GM19025 (cell line): ENCODE measurements around the gene CYRIA.

Experiments
- ATAC-seq: cut with Tn5 transposase; IDR thresholded peaks from one replicate; pipeline ENCODE4 v1.9.1; 2021; ENCODE audit warnings: mild to moderate bottlenecking, low read depth, moderate library complexity; ENCODE audit not compliant: unreplicated experiment

CYRIA gene

GRCh38 chr2:16665748-16666448, at the start of gene CYRIA:
TSS of gene CYRIA (minus strand) at chr2:16665834. CDS start at chr2:16588119, 77,715 bp downstream.
- ATAC-seq, result peak; percentile 65

- ATAC-seq, result peak; percentile 74
Observed at GRCh38 chr2:16713011-16713423, 47.4 kb upstream of the CYRIA start.

GRCh38 chr2:16709769-16710168, 44.1 kb upstream of the CYRIA start:
- ATAC-seq, result no peak

GRCh38 chr2:16708173-16708572, 42.5 kb upstream of the CYRIA start:
- ATAC-seq, result no peak

GRCh38 chr2:16707014-16707623, 41.5 kb upstream of the CYRIA start:
- ATAC-seq, result no peak

- ATAC-seq, result no peak
Observed at GRCh38 chr2:16700551-16701259, 35.1 kb upstream of the CYRIA start.

GRCh38 chr2:16693854-16694253, 28.2 kb upstream of the CYRIA start:
- ATAC-seq, result no peak

- no peak for ATAC-seq
Observed at GRCh38 chr2:16691261-16691660, 25.6 kb upstream of the CYRIA start.

- no peak for ATAC-seq
Observed at GRCh38 chr2:16687955-16688354, 22.3 kb upstream of the CYRIA start.

- no peak for ATAC-seq
Observed at GRCh38 chr2:16687222-16687621, 21.6 kb upstream of the CYRIA start.

GRCh38 chr2:16686641-16687040, 21.0 kb upstream of the CYRIA start:
- ATAC-seq, result no peak

GRCh38 chr2:16685340-16685715, 19.7 kb upstream of the CYRIA start:
- ATAC-seq, result no peak

GRCh38 chr2:16684676-16685339, 19.2 kb upstream of the CYRIA start:
- ATAC-seq, result no peak

GRCh38 chr2:16683576-16683975, 17.9 kb upstream of the CYRIA start:
- no peak for ATAC-seq

- no peak for ATAC-seq
Observed at GRCh38 chr2:16682431-16683118, 16.9 kb upstream of the CYRIA start.

GRCh38 chr2:16680781-16681180, 15.1 kb upstream of the CYRIA start:
- ATAC-seq, result no peak

- ATAC-seq, result no peak
Observed at GRCh38 chr2:16680304-16680703, 14.7 kb upstream of the CYRIA start.

GRCh38 chr2:16678964-16679363, 13.3 kb upstream of the CYRIA start:
- ATAC-seq, result no peak

GRCh38 chr2:16677875-16678274, 12.2 kb upstream of the CYRIA start:
- ATAC-seq, result no peak

- no peak for ATAC-seq
Observed at GRCh38 chr2:16675781-16676180, 10.1 kb upstream of the CYRIA start.

- ATAC-seq, result no peak
Observed at GRCh38 chr2:16674154-16674553, 8.5 kb upstream of the CYRIA start.
